ENCODE results near the gene RPL26.
"Not testable (repeated sequence)": the region's sequence is repeated elsewhere in the genome, so short reads cannot be mapped to it uniquely, and the experiment has no call there.

Gene RPL26

DNA sequence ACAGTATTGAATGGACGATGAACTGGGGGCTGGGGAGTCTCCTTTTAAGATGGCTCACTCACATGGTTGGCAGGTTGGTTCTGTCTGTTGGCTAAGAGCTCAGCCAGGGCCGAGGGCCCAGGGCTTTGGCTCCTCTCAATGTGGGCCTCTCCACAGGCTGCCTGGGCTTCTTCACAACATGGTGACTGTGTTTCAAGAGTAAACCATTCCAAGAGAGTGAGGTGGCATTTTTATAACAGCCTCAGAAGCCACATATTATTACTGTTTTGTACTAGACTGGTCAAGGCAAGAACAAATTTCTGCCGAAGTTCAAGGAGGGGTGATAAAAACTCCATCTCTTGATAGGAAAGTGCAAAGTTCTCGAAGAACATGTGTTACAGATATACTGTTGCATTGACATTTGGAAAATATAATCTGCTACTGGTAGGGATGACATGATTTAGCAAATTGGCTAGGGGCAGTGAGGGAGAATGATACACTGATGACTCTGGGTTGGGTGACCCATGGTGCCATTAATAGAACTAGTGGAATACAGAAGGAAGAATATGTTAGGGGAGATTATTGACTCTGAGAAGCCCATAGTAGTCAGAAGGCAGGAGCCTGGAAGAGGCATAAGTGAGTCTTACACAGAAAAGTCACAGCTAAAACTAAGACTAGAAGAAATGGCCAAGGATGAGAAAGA, 20.2 kb downstream of the RPL26 start:
- no peak for DNase-seq

GRCh38 chr17:8360751-8361150, 22.2 kb downstream of the RPL26 start:
- DNase-seq = no peak

DNA sequence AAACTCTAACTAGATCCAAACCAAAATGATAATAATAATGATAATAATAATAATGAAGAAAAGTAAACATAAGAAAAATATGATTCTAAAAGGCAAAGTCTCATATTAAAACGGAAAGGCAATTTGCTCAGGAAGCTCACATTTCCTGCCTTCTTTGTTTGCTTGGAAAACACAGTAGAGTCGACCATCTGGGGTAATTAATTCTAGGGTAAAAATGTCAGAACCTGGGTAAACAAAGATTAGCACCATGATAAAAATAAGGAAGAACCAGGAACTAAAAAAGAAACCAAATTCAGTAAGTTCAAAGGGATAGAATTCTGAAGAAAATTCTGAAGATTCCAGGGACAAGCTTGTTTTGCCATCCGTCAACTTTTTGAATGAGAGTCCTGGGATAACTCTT, 22.7 kb downstream of the RPL26 start:
- no peak for DNase-seq

GRCh38 chr17:8359769-8360168, 23.2 kb downstream of the RPL26 start:
- DNase-seq = no peak

- DNase-seq = no peak
Measured at GRCh38 chr17:8357910-8358309, 25.1 kb downstream of the RPL26 start.

- DNase-seq = no peak
Measured at GRCh38 chr17:8354236-8354635, 28.8 kb downstream of the RPL26 start.

DNA sequence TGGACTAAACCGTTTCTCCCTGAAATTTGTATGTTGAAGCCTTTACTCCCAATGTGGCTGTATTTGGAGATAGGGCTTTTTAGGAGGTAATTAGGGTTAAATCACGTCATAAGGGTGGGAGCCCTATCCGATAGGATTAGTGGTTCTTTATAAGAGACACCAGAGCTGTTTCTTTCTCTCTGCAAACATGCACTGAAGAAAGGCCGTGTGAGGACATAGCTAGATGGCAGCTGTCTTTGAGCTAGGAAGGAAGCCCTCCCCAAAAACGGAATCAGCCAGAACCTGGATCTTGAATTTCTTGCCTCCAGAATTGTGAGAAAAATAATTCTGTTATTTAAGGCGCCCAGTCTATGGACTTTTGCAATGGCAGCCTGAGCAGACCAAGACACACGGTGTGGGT, 29.3 kb downstream of the RPL26 start:
- no peak for DNase-seq

DNA sequence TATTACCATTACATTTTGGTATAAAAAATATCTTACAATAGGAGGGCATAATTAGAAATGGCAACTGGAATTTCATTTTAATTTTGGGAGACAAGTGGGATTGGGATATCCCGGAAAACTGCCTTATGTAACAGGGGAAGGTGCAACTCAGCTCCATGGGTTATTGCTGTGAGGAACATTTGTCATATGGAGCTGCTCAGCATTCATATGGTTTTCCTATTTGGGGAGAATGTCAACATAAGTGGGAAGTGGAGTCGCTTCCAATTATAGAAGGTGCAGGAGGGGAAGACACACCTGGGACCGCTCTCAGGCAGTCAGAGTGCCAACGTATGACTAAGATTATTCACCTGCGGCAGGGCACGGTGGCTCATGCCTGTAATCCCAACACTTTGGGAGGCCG, 32.7 kb downstream of the RPL26 start:
- DNase-seq = no peak

DNA sequence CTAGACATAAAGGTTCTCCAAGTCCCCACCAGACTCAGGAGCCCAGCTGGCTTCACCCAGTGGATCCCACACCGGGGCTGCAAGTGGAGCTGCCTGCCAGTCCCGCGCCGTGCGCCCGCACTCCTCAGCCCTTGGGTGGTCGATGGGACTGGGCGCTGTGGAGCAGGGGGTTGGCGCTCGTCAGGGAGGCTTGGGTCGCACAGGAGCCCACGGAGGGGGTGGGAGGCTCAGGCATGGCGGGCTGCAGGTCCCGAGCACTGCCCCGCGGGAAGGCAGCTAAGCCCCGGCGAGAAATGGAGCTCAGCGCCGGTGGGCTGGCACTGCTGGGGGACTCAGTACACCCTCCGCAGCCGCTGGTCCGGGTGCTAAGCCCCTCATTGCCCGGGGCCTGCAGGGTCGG, 36.0 kb downstream of the RPL26 start:
- not testable (repeated sequence) for DNase-seq

DNA sequence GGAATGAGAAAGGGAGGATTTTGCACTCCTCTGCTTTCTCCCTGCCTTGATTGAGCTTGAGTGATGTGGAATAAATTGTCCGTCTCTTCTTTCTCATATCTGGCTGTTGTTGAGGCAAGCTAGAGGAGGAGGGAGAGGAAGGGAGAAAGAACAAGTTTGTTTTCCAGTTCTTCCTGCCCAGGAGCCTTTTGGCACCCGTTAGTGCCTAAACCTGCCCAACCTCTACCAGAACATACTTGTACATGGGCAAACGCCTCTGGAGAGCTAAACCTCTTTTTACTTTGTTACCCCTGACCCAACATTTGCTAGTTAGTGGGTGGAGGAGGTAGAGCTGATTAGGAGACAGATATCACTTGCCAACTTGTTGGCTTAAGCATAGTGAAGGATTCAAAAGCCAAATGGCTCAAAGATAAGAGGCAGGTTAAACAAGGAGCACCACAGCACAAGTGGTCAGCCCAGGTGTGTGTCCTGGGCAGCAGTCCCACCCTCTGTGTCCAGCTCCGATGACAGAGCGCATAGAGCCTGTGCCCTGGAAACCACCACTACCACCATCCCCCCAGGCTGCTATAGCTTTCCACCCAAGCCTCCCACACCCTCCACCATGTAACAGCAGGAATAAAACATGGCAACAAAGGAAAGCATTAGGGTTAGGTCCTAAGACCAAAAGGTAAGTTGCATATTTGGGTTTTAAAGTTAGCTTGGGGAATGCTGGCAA, 36.9 kb downstream of the RPL26 start:
- DNase-seq = no peak

DNA sequence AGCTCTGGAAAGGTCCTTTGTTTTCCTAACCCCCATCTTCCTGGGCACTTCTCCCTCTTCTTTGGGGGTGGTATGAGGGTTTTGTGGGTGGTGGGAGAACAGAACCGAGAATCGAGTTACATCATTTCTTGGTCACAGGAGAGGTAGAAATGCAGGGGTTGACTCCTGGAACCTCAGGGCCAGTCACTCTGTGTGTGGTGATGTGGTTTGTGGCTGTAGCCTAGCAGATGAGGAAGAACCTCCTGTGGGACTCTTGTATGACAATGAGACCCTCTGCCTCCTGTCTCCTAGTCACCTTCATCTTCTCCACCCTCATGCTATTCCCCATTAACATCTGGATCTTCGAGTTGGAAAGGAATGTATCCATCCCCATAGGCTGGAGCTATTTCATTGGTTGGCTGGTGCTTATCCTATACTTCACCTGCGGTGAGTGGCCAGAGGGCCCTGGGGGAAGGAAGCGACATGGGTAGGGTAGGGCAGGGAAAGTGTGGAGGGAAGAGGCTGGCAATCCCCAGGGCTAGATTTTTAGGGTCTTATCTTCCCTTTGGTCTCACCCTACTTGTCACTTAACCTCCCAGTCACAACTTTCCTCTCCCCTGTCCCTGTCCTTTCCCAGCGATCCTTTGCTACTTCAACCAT, 37.8 kb downstream of the RPL26 start:
- no peak for DNase-seq

GRCh38 chr17:8341456-8341855, 41.5 kb downstream of the RPL26 start:
- DNase-seq = no peak

GRCh38 chr17:8339540-8339939, 43.5 kb downstream of the RPL26 start, which contains the start of gene ODF4:
Gene ODF4, plus strand, starts transcription at chr17:8339840. Its CDS starts 212 bp downstream, at chr17:8340052.
- no peak for DNase-seq

GRCh38 chr17:8338753-8339140, 44.2 kb downstream of the RPL26 start:
- DNase-seq = no peak

DNA sequence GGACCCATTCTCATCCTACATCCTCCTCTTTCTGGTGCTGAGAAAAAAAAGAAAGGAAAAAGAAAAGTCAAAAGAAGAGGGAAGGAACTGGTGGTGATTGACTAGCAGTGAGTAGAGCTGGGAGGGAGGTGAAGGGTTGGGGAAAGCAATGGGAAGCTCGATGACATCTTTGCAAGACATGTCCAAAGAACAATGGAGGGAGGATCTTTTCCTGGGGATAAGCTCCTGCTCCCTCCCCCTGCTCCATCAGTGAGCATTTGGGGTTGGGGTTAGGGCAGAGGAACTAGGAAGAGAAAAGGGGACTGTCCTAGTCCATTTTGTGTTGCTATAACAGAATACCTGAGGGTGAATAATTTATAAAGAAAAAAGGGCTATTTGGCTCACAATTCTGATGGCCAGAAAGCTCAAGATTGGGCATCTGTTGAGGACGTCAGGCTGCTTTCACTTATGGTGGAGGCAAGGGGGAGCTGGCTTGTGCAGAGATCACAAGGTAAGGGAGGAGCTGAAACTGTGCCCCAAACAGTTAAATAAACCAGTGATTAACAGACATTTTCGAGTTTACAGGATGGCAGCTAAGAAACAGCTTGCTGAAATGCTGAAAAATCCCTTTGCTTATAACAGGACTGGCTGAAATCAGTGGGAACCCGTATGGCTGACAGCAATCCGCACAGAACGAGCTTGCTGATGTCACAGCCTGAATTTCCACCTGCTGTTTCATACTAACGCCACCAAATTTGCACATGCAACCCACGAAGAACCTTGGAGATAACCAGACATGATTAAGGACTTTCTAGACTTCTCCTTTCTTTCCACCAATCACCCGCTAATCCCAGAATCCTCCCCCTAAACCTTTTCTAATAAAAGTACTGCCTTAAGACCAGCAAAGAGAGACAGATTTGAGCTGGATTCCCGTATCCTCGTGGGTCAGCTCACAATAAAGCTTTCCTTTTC, 44.9 kb downstream of the RPL26 start:
- no peak for DNase-seq

DNA sequence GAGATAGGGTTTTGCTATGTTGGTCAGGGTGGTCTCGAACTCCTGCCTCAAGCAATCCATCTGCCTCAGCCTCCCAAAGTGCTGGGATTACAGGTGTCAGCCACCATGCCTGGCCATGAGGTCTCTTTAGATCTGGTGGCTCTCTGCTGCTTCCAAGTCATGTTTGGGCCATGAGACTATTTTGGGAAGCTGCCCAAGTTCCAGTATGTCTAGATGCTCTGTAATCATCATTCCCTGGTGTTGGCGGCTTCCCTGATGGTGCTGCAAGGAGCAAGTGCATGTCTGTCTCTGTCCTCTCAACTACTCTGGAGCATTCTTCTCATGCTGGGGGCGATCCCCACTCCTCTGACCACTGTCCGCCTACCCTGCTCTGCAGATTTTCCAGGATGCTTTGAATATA, 49.7 kb downstream of the RPL26 start:
- no peak for DNase-seq

GRCh38 chr17:8332688-8333087, 50.3 kb downstream of the RPL26 start:
- DNase-seq = no peak

DNA sequence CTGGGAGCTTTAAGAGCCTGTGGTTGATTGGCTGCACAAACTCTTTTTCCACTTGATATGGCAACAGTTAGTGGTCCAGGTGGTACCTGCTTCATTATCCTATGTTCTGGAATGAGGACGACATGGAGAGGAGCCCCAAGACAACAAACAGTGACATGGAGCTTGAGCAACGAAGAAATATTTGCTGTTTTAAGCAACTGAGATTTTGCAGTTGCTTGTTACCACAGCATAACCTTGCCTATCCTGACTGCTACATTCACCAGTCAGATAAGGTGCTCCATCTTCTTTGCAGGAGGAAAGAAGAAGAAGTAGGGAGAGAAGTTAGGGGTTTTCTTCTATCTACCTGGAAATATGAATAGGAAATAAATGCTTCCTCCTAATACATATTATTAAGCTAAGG, 50.9 kb downstream of the RPL26 start:
- no peak for DNase-seq

Measured in NCI-H2029 (cell line).